Measurements from ENCODE around the gene TREH.
A peak's percentile ranks its signal among the peaks of the same experiment; 100 is the strongest.

TREH gene

GRCh38 chr11:118643142-118643994, 36.1 kb downstream of the TREH start:
- Mint-ChIP-seq H3K27me3 (peaks cover 10% of the 10 kb centered on the region), H3K4me1 (ENCODE audit: low read depth) (no peaks in the 10 kb centered on the region), H3K36me3 (ENCODE audit: low read depth) (peaks cover 14% of the 10 kb centered on the region), H3K27ac (no peak overlapping the region), H3K9me3 (no peaks in the 10 kb centered on the region), H3K4me3 (no peak overlapping the region)
- intact Hi-C loops (cut with micrococcal nuclease), result no loop called here

- Mint-ChIP-seq H3K27ac (no peak overlapping the region), H3K9me3 (no peaks in the 10 kb centered on the region), H3K4me3 (no peak overlapping the region), H3K27me3 (peaks cover 4% of the 10 kb centered on the region), H3K36me3 (ENCODE audit: low read depth) (peaks cover 6% of the 10 kb centered on the region), H3K4me1 (ENCODE audit: low read depth) (no peaks in the 10 kb centered on the region)
- intact Hi-C loops (cut with micrococcal nuclease), result no loop called here
Observed at GRCh38 chr11:118641397-118642019, 37.9 kb downstream of the TREH start.

- no peaks in the 10 kb centered on the region for H3K4me1 Mint-ChIP-seq (ENCODE audit: low read depth)
- H3K27ac Mint-ChIP-seq, result no peak overlapping the region
- intact Hi-C loops (cut with micrococcal nuclease), result no loop called here
- H3K36me3 Mint-ChIP-seq (ENCODE audit: low read depth), result peaks cover 2% of the 10 kb centered on the region
- H3K4me3 Mint-ChIP-seq, result no peak overlapping the region
- no peaks in the 10 kb centered on the region for H3K9me3 Mint-ChIP-seq
- peaks cover 6% of the 10 kb centered on the region for H3K27me3 Mint-ChIP-seq
Observed at GRCh38 chr11:118640332-118641154, 38.9 kb downstream of the TREH start.

- no peak overlapping the region for H3K27ac Mint-ChIP-seq
- intact Hi-C loops (cut with micrococcal nuclease), result no loop called here
- peaks cover 9% of the 10 kb centered on the region for H3K27me3 Mint-ChIP-seq
- H3K9me3 Mint-ChIP-seq, result no peaks in the 10 kb centered on the region
- no peak overlapping the region for H3K4me3 Mint-ChIP-seq
- H3K4me1 Mint-ChIP-seq (ENCODE audit: low read depth), result no peaks in the 10 kb centered on the region
- no peaks in the 10 kb centered on the region for H3K36me3 Mint-ChIP-seq (ENCODE audit: low read depth)
Observed at GRCh38 chr11:118639899-118640298, 39.6 kb downstream of the TREH start.

GRCh38 chr11:118638726-118639125, 40.7 kb downstream of the TREH start:
- intact Hi-C loops (cut with micrococcal nuclease), result no loop called here
- Mint-ChIP-seq H3K27me3 (peaks cover 17% of the 10 kb centered on the region), H3K4me3 (no peak overlapping the region), H3K27ac (no peak overlapping the region), H3K9me3 (no peaks in the 10 kb centered on the region), H3K36me3 (ENCODE audit: low read depth) (no peaks in the 10 kb centered on the region), H3K4me1 (ENCODE audit: low read depth) (no peaks in the 10 kb centered on the region)

- Mint-ChIP-seq H3K4me1 (ENCODE audit: low read depth) (no peaks in the 10 kb centered on the region), H3K27ac (no peak overlapping the region), H3K9me3 (no peaks in the 10 kb centered on the region), H3K27me3 (peaks cover 23% of the 10 kb centered on the region), H3K36me3 (ENCODE audit: low read depth) (no peaks in the 10 kb centered on the region), H3K4me3 (no peak overlapping the region)
- intact Hi-C loops (cut with micrococcal nuclease), result no loop called here
Observed at GRCh38 chr11:118636569-118637290, 42.7 kb downstream of the TREH start.

- Mint-ChIP-seq H3K36me3 (ENCODE audit: low read depth) (no peaks in the 10 kb centered on the region), H3K4me1 (ENCODE audit: low read depth) (no peaks in the 10 kb centered on the region), H3K4me3 (no peak overlapping the region), H3K27me3 (peaks cover 23% of the 10 kb centered on the region), H3K9me3 (no peaks in the 10 kb centered on the region), H3K27ac (no peak overlapping the region)
- intact Hi-C loops (cut with micrococcal nuclease), result no loop called here
Observed at GRCh38 chr11:118635642-118636041, 43.8 kb downstream of the TREH start.

GRCh38 chr11:118635237-118635591, 44.2 kb downstream of the TREH start:
- Mint-ChIP-seq H3K36me3 (ENCODE audit: low read depth) (no peaks in the 10 kb centered on the region), H3K4me3 (no peak overlapping the region), H3K4me1 (ENCODE audit: low read depth) (no peaks in the 10 kb centered on the region), H3K27ac (no peak overlapping the region), H3K27me3 (peaks cover 23% of the 10 kb centered on the region), H3K9me3 (no peaks in the 10 kb centered on the region)
- intact Hi-C loops (cut with micrococcal nuclease), result no loop called here

- H3K4me3 Mint-ChIP-seq, result no peak overlapping the region
- intact Hi-C loops (cut with micrococcal nuclease), result no loop called here
Observed at GRCh38 chr11:118634431-118635236, 44.8 kb downstream of the TREH start.

GRCh38 chr11:118633979-118634378, 45.5 kb downstream of the TREH start:
- H3K27ac Mint-ChIP-seq, result no peak overlapping the region
- H3K36me3 Mint-ChIP-seq (ENCODE audit: low read depth), result no peaks in the 10 kb centered on the region
- no peak overlapping the region for H3K4me3 Mint-ChIP-seq
- H3K4me1 Mint-ChIP-seq (ENCODE audit: low read depth), result no peaks in the 10 kb centered on the region
- intact Hi-C loops (cut with micrococcal nuclease), result no loop called here
- peaks cover 23% of the 10 kb centered on the region for H3K27me3 Mint-ChIP-seq
- H3K9me3 Mint-ChIP-seq, result no peaks in the 10 kb centered on the region

More at GRCh38 chr11:118634431-118635236, 44.8 kb downstream of the TREH start:
- Mint-ChIP-seq H3K27me3 (peaks cover 23% of the 10 kb centered on the region), H3K9me3 (no peaks in the 10 kb centered on the region), H3K27ac (peak overlapping the region; percentile 10), H3K36me3 (ENCODE audit: low read depth) (no peaks in the 10 kb centered on the region), H3K4me1 (ENCODE audit: low read depth) (no peaks in the 10 kb centered on the region)

- Mint-ChIP-seq H3K4me3 (no peak overlapping the region), H3K9me3 (no peaks in the 10 kb centered on the region), H3K4me1 (ENCODE audit: low read depth) (no peaks in the 10 kb centered on the region), H3K27me3 (peaks cover 23% of the 10 kb centered on the region), H3K27ac (no peak overlapping the region), H3K36me3 (ENCODE audit: low read depth) (peaks cover 2% of the 10 kb centered on the region)
- intact Hi-C loops (cut with micrococcal nuclease), result no loop called here
Observed at GRCh38 chr11:118633319-118633690, 46.1 kb downstream of the TREH start.

- no peak overlapping the region for H3K27ac Mint-ChIP-seq
- intact Hi-C loops (cut with micrococcal nuclease), result no loop called here
- no peak overlapping the region for H3K4me3 Mint-ChIP-seq
- no peaks in the 10 kb centered on the region for H3K4me1 Mint-ChIP-seq (ENCODE audit: low read depth)
- H3K36me3 Mint-ChIP-seq (ENCODE audit: low read depth), result peaks cover 7% of the 10 kb centered on the region
- H3K27me3 Mint-ChIP-seq, result peaks cover 23% of the 10 kb centered on the region
- H3K9me3 Mint-ChIP-seq, result no peaks in the 10 kb centered on the region
Observed at GRCh38 chr11:118632577-118633318, 46.7 kb downstream of the TREH start.

All from dendritic cell treated with granulocyte-macrophage colony-stimulating factor and Interleukin-4, amounts not matched to agents 40 ng/mL and 50 ng/mL, for 4 days (primary cell).